K562 (cell line): ENCODE data around the gene ABLIM2. TPM values are rescaled to one million over a fixed set of nuclear protein-coding genes. Genes with fewer than 3 reads are reported as not detected.

Source experiments
- ATAC-seq: fragments of 200-7000 bp; cut with Tn5 transposase; 3 replicates; pipeline ENCODE4 v1.9.1; 2020; ENCODE audit warnings: moderate library complexity
- BruUV-seq: library from RNA; stranded (reverse); fragments of 400-500 nt; replicated peaks from 2 replicates; lab custom pipeline; 2021; lab: Mats Ljungman, UMichigan
- CTCF ChIA-PET: fragments of 300-600 bp; formaldehyde crosslinking; extraction: SDS; loops from one replicate; lab custom pipeline; 2021; ENCODE audit warnings: low intra/inter-chr PET ratio; lab: Yijun Ruan, JAX
- POLR2A ChIA-PET: fragments of 300-600, 350-650 bp; sonication (Branson Sonifier 250); formaldehyde crosslinking; extraction: SDS; loops from one replicate; lab custom pipeline; 2021; ENCODE audit warnings: antibody characterized with exemption, inconsistent platforms; lab: Yijun Ruan, JAX
- DNase-seq, 4 experiments: peaks; one replicate each; pipeline versions ENCODE4 v3.0.0 to v3.0.0-alpha.2; 2011 to 2018; ENCODE audit warnings: low spot score in 3 of 4, mixed read lengths in 3 of 4; ENCODE audit errors: extremely low read depth in 1 of 4
- FAIRE-seq: peaks from 2 replicates; lab custom pipeline; 2011; peaks lifted over from hg19 to GRCh38; lab: Jason Lieb, UNC
- H2AFZ ChIP-seq: 2 replicates; pipeline ENCODE4 v1.6.0; 2011; ENCODE audit warnings: low read depth, low read length, control low read depth, inconsistent platforms
- H3K27ac ChIP-seq: fragments of 200-600 bp; 3 replicates; pipeline ENCODE4 v1.8.0; 2011; ENCODE audit warnings: low read depth, mild to moderate bottlenecking, control low read depth, inconsistent platforms, low read length, moderate library complexity, mixed read lengths; ENCODE audit errors: extremely low read depth
- H3K27me3 ChIP-seq, 2 experiments: fragments of 300-600 bp in 1 of 2; 2 replicates in 1 of 2; 3 replicates in 1 of 2; pipeline versions ENCODE4 v1.6.0 to v1.8.0; 2011; ENCODE audit warnings: inconsistent platforms in 2 of 2, low read length in 2 of 2, mild to moderate bottlenecking in 1 of 2, mixed read lengths in 1 of 2, moderate library complexity in 1 of 2; ENCODE audit not compliant: control insufficient read depth in 2 of 2, insufficient read depth in 2 of 2
- H3K36me3 ChIP-seq: fragments of 300-600 bp; 3 replicates; pipeline ENCODE4 v1.8.0; 2011; ENCODE audit warnings: mild to moderate bottlenecking, low read length, inconsistent platforms; ENCODE audit not compliant: control insufficient read depth, insufficient read depth
- H3K4me1 ChIP-seq, 2 experiments: fragments of 200-600 bp in 1 of 2; replicated peaks in 1 of 2; 2 replicates in 1 of 2; 3 replicates in 1 of 2; pipeline versions ENCODE4 v1.5.1 to v1.8.0; 2011; ENCODE audit warnings: inconsistent platforms in 2 of 2, low read length in 2 of 2, mild to moderate bottlenecking in 1 of 2, mixed read lengths in 1 of 2, moderate library complexity in 1 of 2; ENCODE audit not compliant: control insufficient read depth in 2 of 2, insufficient read depth in 2 of 2
- H3K4me2 ChIP-seq: 2 replicates; pipeline ENCODE4 v1.6.1; 2011; ENCODE audit warnings: low read length, control low read depth, inconsistent platforms, mixed read lengths; ENCODE audit not compliant: insufficient read depth
- H3K4me3 ChIP-seq: fragments of 200-600 bp; sonication (generic), shearing (Covaris generic); 2 replicates; pipeline ENCODE4 v1.5.1; 2016; ENCODE audit warnings: control low read depth, inconsistent platforms
- H3K79me2 ChIP-seq: fragments of 200-600 bp; 3 replicates; pipeline ENCODE4 v1.8.0; 2011; ENCODE audit warnings: low read length, inconsistent platforms; ENCODE audit not compliant: control insufficient read depth, insufficient read depth
- H3K9ac ChIP-seq, 2 experiments: 2 replicates each; pipeline versions ENCODE4 v1.6.0 to v1.6.1; 2011; ENCODE audit warnings: low read depth in 2 of 2, low read length in 2 of 2, control low read depth in 1 of 2, inconsistent platforms in 1 of 2, mild to moderate bottlenecking in 1 of 2, mixed read lengths in 1 of 2; ENCODE audit not compliant: insufficient read depth in 1 of 2
- H3K9me1 ChIP-seq: one replicate; pipeline ENCODE4 v1.6.0; 2011; ENCODE audit warnings: inconsistent platforms, mild to moderate bottlenecking, low read length, moderate library complexity; ENCODE audit not compliant: control insufficient read depth, insufficient read depth
- H3K9me3 ChIP-seq: replicated peaks from 2 replicates; pipeline ENCODE4 v1.5.1; 2011; ENCODE audit warnings: low read depth, low read length, inconsistent platforms; ENCODE audit not compliant: control insufficient read depth, insufficient read depth
- H4K20me1 ChIP-seq: replicated peaks from 2 replicates; pipeline ENCODE4 v1.6.1; 2011; ENCODE audit warnings: low read length, inconsistent platforms, mixed read lengths; ENCODE audit not compliant: control insufficient read depth, insufficient read depth
- ARID1B ChIP-seq: fragments of 450-650 bp; IDR thresholded peaks from 2 replicates; pipeline ENCODE4 v1.6.1; 2016; ENCODE audit warnings: antibody characterized with exemption, mild to moderate bottlenecking, inconsistent platforms
- DACH1 ChIP-seq: fragments of 450-650 bp; IDR thresholded peaks from 2 replicates; pipeline ENCODE4 v1.6.1; 2018; ENCODE audit not compliant: partially characterized antibody
- FOSL1 ChIP-seq: fragments of 200-800 bp; sonication (Bioruptor generic); conservative IDR thresholded peaks from 2 replicates; pipeline ENCODE4 v1.6.1; 2016; ENCODE audit warnings: missing genetic modification characterization, missing compliant biosample characterization
- ILK ChIP-seq: fragments of 450-650 bp; IDR thresholded peaks from 2 replicates; pipeline ENCODE4 v1.6.1; 2016; ENCODE audit warnings: missing genetic modification characterization, low read depth, mild to moderate bottlenecking, missing compliant biosample characterization, moderate library complexity, borderline replicate concordance
- MECOM ChIP-seq: fragments of 250-450 bp; sonication (Bioruptor Pico); IDR thresholded peaks from 2 replicates; pipeline ENCODE4 v1.8.0; 2022; ENCODE audit warnings: inconsistent platforms
- MYBL2 ChIP-seq, 2 experiments: fragments of 450-650 bp in 1 of 2; sonication (generic) in 1 of 2; formaldehyde crosslinking in 1 of 2; IDR thresholded peaks; 2 replicates each; pipeline versions ENCODE4 v1.6.1 to v1.8.1; 2017 to 2022; ENCODE audit warnings: borderline replicate concordance in 1 of 2, inconsistent platforms in 1 of 2, low read depth in 1 of 2, mild to moderate bottlenecking in 1 of 2, missing genetic modification reagents in 1 of 2, moderate library complexity in 1 of 2
- NBN ChIP-seq: fragments of 450-650 bp; IDR thresholded peaks from 2 replicates; pipeline ENCODE4 v1.6.1; 2016; ENCODE audit warnings: low read depth, mild to moderate bottlenecking
- NCOA6 ChIP-seq: fragments of 450-650 bp; IDR thresholded peaks from 2 replicates; pipeline ENCODE4 v1.6.1; 2017; ENCODE audit warnings: mild to moderate bottlenecking
- NRF1 ChIP-seq, 2 experiments: fragments of 450-650 bp; IDR thresholded peaks in 1 of 2; conservative IDR thresholded peaks in 1 of 2; 2 replicates each; pipeline ENCODE4 v1.6.1; 2014; ENCODE audit warnings: mild to moderate bottlenecking in 2 of 2
- YY1 ChIP-seq, 3 experiments: IDR thresholded peaks; 2 replicates each; pipeline ENCODE4 v1.6.1; 2011; ENCODE audit warnings: low read length in 2 of 3, mild to moderate bottlenecking in 2 of 3, moderate library complexity in 2 of 3, borderline replicate concordance in 1 of 3, control low read depth in 1 of 3, low read depth in 1 of 3; ENCODE audit not compliant: insufficient read depth in 3 of 3, insufficient replicate concordance in 2 of 3, control insufficient read depth in 1 of 3, insufficient read length in 1 of 3; ENCODE audit errors: extremely low read depth in 1 of 3
- ZNF311 ChIP-seq: fragments of 250-450 bp; sonication (Bioruptor Pico); IDR thresholded peaks from 2 replicates; pipeline ENCODE4 v1.4.0; 2020; ENCODE audit warnings: mild to moderate bottlenecking, moderate library complexity
- ZNF449 ChIP-seq: fragments of 250-450 bp; sonication (Bioruptor Pico); IDR thresholded peaks from 2 replicates; pipeline ENCODE4 v1.8.0; 2022; ENCODE audit warnings: moderate library complexity, mild to moderate bottlenecking, inconsistent platforms
- WGBS: fragments of 100-300 bp; shearing (Covaris generic); methylation state at CpG from one replicate; pipeline ENCODE4 v1.1.6; 2016; ENCODE audit warnings: low coverage, mixed read lengths; ENCODE audit not compliant: insufficient coverage; ENCODE audit errors: missing lambda C conversion rate; 5-methylcytosine and 5-hydroxymethylcytosine counted together
- in situ Hi-C: fragments of 300-500 bp; cut with MboI; formaldehyde crosslinking; loops from 4 replicates; pipeline ENCODE4 v1.15.0; 2018; ENCODE audit warnings: inconsistent platforms, mixed read lengths
- intact Hi-C: fragments of 100-400 bp; cut with micrococcal nuclease; formaldehyde crosslinking; loops from 2 replicates; pipeline ENCODE4 v1.14.2; 2022
- polyA plus RNA-seq, 8 experiments: library from polyadenylated mRNA; depleted of rRNA in 4 of 8; stranded (reverse) in 5 of 8; unstranded in 3 of 8; fragments of >200 nt; fragmentation: Nextera tagmentation in 2 of 8; fragmentation: Illumina TruSeq in 1 of 8; extraction: Ambion mirVana in 2 of 8; extraction: Trizol in 1 of 8; gene quantifications; 2 replicates each; pipeline versions ENCODE4 v1.2.1 to v1.2.3, GENCODE V29; 2011 to 2014; ENCODE audit warnings: inconsistent platforms in 1 of 8, missing spikeins in 1 of 8
- total RNA-seq, 7 experiments: library from RNA; depleted of rRNA in 6 of 7; stranded (reverse); fragments of >200 nt in 6 of 7; fragmentation: Illumina TruSeq in 2 of 7; extraction: Trizol in 2 of 7; gene quantifications; 2 replicates each; pipeline versions ENCODE4 v1.2.1 to v1.2.3, GENCODE V29; 2011 to 2021; ENCODE audit warnings: low replicate concordance in 1 of 7
- TF ChIP-seq, protein P1 (sequence below): sonication (generic); formaldehyde crosslinking; IDR thresholded peaks from 2 replicates; pipeline ENCODE4 v1.8.1; 2023; ENCODE audit warnings: mild to moderate bottlenecking, missing genetic modification reagents
- TF ChIP-seq, protein P2 (sequence below): fragments of 200-800 bp; sonication (Bioruptor generic); IDR thresholded peaks from 2 replicates; pipeline ENCODE4 v1.6.1; 2017; ENCODE audit warnings: missing genetic modification characterization, missing compliant biosample characterization

The ABLIM2 gene
- total and polyA plus RNA-seq, 9 of the 15 experiments (the other 6 are each of a cell fraction or from before 2014, with no cell fraction given), result not detected

GRCh38 chr4:7939377-7940108 lies 219.1 kb downstream of the ABLIM2 start, which contains the start of gene AFAP1:
Gene AFAP1 (minus strand): TSS chr4:7939861. CDS start chr4:7872078, 67,783 bp downstream.
- Histone ChIP-seq H3K9me3 (no peaks in the 10 kb centered on the region), H3K4me1 (peaks cover 0 to 14% of the 10 kb centered on the region in 2 experiments; a peak in 2 of 5 replicates), H2AFZ (peak within 1 kb of the TSS; percentile 68), H3K27me3 (peaks cover 6 to 11% of the 10 kb centered on the region in 2 experiments; a peak in 4 of 5 replicates), H4K20me1 (no peaks in the 10 kb centered on the region), H3K9me1 (no peaks in the 10 kb centered on the region), H3K4me2 (peak within 1 kb of the TSS; percentile 52; the same call in 1 of the 2 replicates), H3K79me2 (no peaks in the 10 kb centered on the region), H3K4me3 (peak within 1 kb of the TSS; percentile 44), H3K27ac (no peak within 1 kb of the TSS), H3K36me3 (no peaks in the 10 kb centered on the region), H3K9ac (peak within 1 kb of the TSS in 1 of 2 experiments; percentile 85; a peak in 2 of 4 replicates)
- DNase-seq (peak; percentile 81 to 99 (median 98)), ATAC-seq (peak; percentile 100), FAIRE-seq (no peak)
- intact Hi-C loops (no loop called here), in situ Hi-C loops (no loop called here)
- WGBS, result 9% methylated on average over 16 of the region's 96 CpGs
- ChIA-PET POLR2A (interaction anchor here (0.9 kb wide), 1 partner anchor 42 kb away, joined by 3 read pairs; no protein-coding TSS in a partner anchor), CTCF (no interaction called here)
- BruUV-seq, result no TSS peak
- TF ChIP-seq NCOA6 (no peak), ARID1B (no peak), MECOM (CRISPR knock-in tag) (no peak), FOSL1 (tag) (no peak), MYBL2 (IDR thresholded peaks at IDR 0.05; ENCODE audit: low read depth) (no peak), MYBL2 (CRISPR knock-in tag; IDR thresholded peaks at IDR 0.05; ENCODE audit: borderline replicate concordance) (no peak), ZNF449 (no peak), NBN (no peak), ILK (tag) (no peak), YY1 (IDR thresholded peaks at IDR 0.05; ENCODE audit: borderline replicate concordance in 1 of 3, control insufficient read depth in 1 of 3, extremely low read depth in 1 of 3, insufficient read depth in 3 of 3, insufficient read length in 1 of 3, insufficient replicate concordance in 2 of 3, low read depth in 1 of 3, low read length in 2 of 3) (peak in 1 of 3 experiments; percentile 13), NRF1 (conservative IDR thresholded peaks at IDR 0.05 in 1 of 2, IDR thresholded peaks at IDR 0.05 in 1 of 2) (peak in 1 of 2 experiments; percentile 67; a peak in 2 of 4 replicates), ZNF311 (CRISPR knock-in tag) (no peak), DACH1 (no peak)
- TF ChIP-seq, protein P1, sequence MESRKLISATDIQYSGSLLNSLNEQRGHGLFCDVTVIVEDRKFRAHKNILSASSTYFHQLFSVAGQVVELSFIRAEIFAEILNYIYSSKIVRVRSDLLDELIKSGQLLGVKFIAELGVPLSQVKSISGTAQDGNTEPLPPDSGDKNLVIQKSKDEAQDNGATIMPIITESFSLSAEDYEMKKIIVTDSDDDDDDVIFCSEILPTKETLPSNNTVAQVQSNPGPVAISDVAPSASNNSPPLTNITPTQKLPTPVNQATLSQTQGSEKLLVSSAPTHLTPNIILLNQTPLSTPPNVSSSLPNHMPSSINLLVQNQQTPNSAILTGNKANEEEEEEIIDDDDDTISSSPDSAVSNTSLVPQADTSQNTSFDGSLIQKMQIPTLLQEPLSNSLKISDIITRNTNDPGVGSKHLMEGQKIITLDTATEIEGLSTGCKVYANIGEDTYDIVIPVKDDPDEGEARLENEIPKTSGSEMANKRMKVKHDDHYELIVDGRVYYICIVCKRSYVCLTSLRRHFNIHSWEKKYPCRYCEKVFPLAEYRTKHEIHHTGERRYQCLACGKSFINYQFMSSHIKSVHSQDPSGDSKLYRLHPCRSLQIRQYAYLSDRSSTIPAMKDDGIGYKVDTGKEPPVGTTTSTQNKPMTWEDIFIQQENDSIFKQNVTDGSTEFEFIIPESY (CRISPR knock-in tag), result 0 out of 2 replicates have a peak, but pooled peaks have one; percentile 22
- TF ChIP-seq, protein P2, sequence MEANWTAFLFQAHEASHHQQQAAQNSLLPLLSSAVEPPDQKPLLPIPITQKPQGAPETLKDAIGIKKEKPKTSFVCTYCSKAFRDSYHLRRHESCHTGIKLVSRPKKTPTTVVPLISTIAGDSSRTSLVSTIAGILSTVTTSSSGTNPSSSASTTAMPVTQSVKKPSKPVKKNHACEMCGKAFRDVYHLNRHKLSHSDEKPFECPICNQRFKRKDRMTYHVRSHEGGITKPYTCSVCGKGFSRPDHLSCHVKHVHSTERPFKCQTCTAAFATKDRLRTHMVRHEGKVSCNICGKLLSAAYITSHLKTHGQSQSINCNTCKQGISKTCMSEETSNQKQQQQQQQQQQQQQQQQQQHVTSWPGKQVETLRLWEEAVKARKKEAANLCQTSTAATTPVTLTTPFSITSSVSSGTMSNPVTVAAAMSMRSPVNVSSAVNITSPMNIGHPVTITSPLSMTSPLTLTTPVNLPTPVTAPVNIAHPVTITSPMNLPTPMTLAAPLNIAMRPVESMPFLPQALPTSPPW (CRISPR knock-in tag), result peak; percentile 69
